ENCODE data around the gene TRIM6.

The TRIM6 gene, protein sequence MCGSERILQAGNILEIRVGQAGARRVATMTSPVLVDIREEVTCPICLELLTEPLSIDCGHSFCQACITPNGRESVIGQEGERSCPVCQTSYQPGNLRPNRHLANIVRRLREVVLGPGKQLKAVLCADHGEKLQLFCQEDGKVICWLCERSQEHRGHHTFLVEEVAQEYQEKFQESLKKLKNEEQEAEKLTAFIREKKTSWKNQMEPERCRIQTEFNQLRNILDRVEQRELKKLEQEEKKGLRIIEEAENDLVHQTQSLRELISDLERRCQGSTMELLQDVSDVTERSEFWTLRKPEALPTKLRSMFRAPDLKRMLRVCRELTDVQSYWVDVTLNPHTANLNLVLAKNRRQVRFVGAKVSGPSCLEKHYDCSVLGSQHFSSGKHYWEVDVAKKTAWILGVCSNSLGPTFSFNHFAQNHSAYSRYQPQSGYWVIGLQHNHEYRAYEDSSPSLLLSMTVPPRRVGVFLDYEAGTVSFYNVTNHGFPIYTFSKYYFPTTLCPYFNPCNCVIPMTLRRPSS

GRCh38 chr11:5596607-5597201, at the start of gene TRIM6:
Gene TRIM6, plus strand, starts transcription at chr11:5596637. Its CDS starts 261 bp downstream, at chr11:5596898.
- no peaks in the 10 kb centered on the region for H3K9me3 ChIP-seq (ENCODE audit: insufficient read depth, low read length)
- H3K4me3 ChIP-seq (ENCODE audit: insufficient read length, low read depth), result peak within 1 kb of the TSS; percentile 76
- no peaks in the 10 kb centered on the region for H3K27me3 ChIP-seq (ENCODE audit: insufficient read depth, insufficient read length)
- H3K9ac ChIP-seq (ENCODE audit: insufficient read length, low read depth), result peak within 1 kb of the TSS; percentile 84
- no peaks in the 10 kb centered on the region for H3K36me3 ChIP-seq (ENCODE audit: insufficient read depth, insufficient read length, low read length)
- H3K4me1 ChIP-seq (ENCODE audit: insufficient read depth, insufficient read length), result peaks cover 4% of the 10 kb centered on the region
- peak; percentile 46 for DNase-seq (ENCODE audit: low read depth, low spot score)
- TF ChIP-seq YY1 (IDR thresholded peaks at IDR 0.05; ENCODE audit: insufficient read depth, insufficient read length), result no peak
- TF ChIP-seq SUZ12 (IDR thresholded peaks at IDR 0.05; ENCODE audit: extremely low read depth, insufficient read depth, insufficient read length), result no peak
- TF ChIP-seq ZNF274 (IDR thresholded peaks at IDR 0.05; ENCODE audit: low read depth, low read length), result no peak

GRCh38 chr11:5547982-5548381, 48.5 kb upstream of the TRIM6 start:
- no peak overlapping the region for H3K4me3 ChIP-seq (ENCODE audit: insufficient read length, low read depth)
- DNase-seq (ENCODE audit: low read depth, low spot score), result no peak
- no peak overlapping the region for H3K9ac ChIP-seq (ENCODE audit: insufficient read length, low read depth)
- no peak for TF ChIP-seq SUZ12 (IDR thresholded peaks at IDR 0.05; ENCODE audit: extremely low read depth, insufficient read depth, insufficient read length)
- TF ChIP-seq YY1 (IDR thresholded peaks at IDR 0.05; ENCODE audit: insufficient read depth, insufficient read length), result no peak
- no peak for TF ChIP-seq ZNF274 (IDR thresholded peaks at IDR 0.05; ENCODE audit: low read depth, low read length)
- H3K4me1 ChIP-seq (ENCODE audit: insufficient read depth, insufficient read length), result no peaks in the 10 kb centered on the region
- H3K9me3 ChIP-seq (ENCODE audit: insufficient read depth, low read length), result no peaks in the 10 kb centered on the region
- no peaks in the 10 kb centered on the region for H3K36me3 ChIP-seq (ENCODE audit: insufficient read depth, insufficient read length, low read length)
- no peaks in the 10 kb centered on the region for H3K27me3 ChIP-seq (ENCODE audit: insufficient read depth, insufficient read length)

- Histone ChIP-seq H3K4me1 (ENCODE audit: insufficient read depth, insufficient read length) (no peaks in the 10 kb centered on the region), H3K36me3 (ENCODE audit: insufficient read depth, insufficient read length, low read length) (no peaks in the 10 kb centered on the region), H3K9me3 (ENCODE audit: insufficient read depth, low read length) (no peaks in the 10 kb centered on the region), H3K9ac (ENCODE audit: insufficient read length, low read depth) (no peak within 1 kb of the TSS), H3K27me3 (ENCODE audit: insufficient read depth, insufficient read length) (no peaks in the 10 kb centered on the region), H3K4me3 (ENCODE audit: insufficient read length, low read depth) (no peak within 1 kb of the TSS)
- TF ChIP-seq SUZ12 (IDR thresholded peaks at IDR 0.05; ENCODE audit: extremely low read depth, insufficient read depth, insufficient read length) (no peak), ZNF274 (IDR thresholded peaks at IDR 0.05; ENCODE audit: low read depth, low read length) (no peak), YY1 (IDR thresholded peaks at IDR 0.05; ENCODE audit: insufficient read depth, insufficient read length) (no peak)
- no peak for DNase-seq (ENCODE audit: low read depth, low spot score)
Measured at GRCh38 chr11:5548440-5548839, 48.0 kb upstream of the TRIM6 start, which contains the start of gene OR52H1. Gene OR52H1, minus strand, starts transcription at chr11:5548540. Its CDS starts 3,035 bp downstream, at chr11:5545505.

DNA sequence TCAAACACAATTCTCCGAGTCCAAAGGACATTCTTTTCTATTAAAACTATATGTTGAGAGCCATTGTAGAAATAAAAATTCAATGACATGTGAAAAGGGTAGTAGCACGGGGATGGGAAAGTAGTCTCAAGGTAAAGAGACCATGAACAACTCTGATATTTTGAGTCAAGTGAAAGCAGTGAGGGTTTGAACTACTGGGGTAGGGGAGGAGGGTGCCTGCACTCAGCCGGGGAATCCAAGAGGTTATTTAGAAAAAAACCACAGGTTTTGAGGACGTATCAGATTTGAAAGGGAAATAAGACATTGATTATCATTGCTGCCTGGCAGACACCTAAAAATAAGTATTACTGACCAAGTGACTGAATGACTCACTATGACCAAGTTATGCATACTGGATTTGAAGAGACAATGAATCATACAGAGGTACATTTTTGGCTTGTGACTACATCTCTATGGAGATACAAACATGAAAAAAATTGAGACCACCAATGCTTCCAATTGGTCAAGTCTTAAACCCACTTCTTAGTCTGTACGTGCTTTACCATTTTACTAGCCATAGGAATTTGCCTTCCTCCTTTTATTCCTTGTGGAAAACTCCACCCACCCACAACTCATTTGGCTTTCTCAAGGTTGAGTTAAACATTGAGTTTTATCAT, 45.9 kb upstream of the TRIM6 start:
- DNase-seq (ENCODE audit: low read depth, low spot score), result no peak

GRCh38 chr11:5553343-5553742, 43.1 kb upstream of the TRIM6 start:
- H3K9ac ChIP-seq (ENCODE audit: insufficient read length, low read depth), result no peak overlapping the region
- DNase-seq (ENCODE audit: low read depth, low spot score), result no peak
- H3K36me3 ChIP-seq (ENCODE audit: insufficient read depth, insufficient read length, low read length), result no peaks in the 10 kb centered on the region
- H3K27me3 ChIP-seq (ENCODE audit: insufficient read depth, insufficient read length), result no peaks in the 10 kb centered on the region
- H3K9me3 ChIP-seq (ENCODE audit: insufficient read depth, low read length), result no peaks in the 10 kb centered on the region
- TF ChIP-seq SUZ12 (IDR thresholded peaks at IDR 0.05; ENCODE audit: extremely low read depth, insufficient read depth, insufficient read length) (no peak), ZNF274 (IDR thresholded peaks at IDR 0.05; ENCODE audit: low read depth, low read length) (no peak), YY1 (IDR thresholded peaks at IDR 0.05; ENCODE audit: insufficient read depth, insufficient read length) (no peak)
- no peak overlapping the region for H3K4me3 ChIP-seq (ENCODE audit: insufficient read length, low read depth)
- no peaks in the 10 kb centered on the region for H3K4me1 ChIP-seq (ENCODE audit: insufficient read depth, insufficient read length)

More for the DNA sequence above, 45.9 kb upstream of the TRIM6 start:
- no peak for TF ChIP-seq SUZ12 (IDR thresholded peaks at IDR 0.05; ENCODE audit: extremely low read depth, insufficient read depth, insufficient read length)
- TF ChIP-seq ZNF274 (IDR thresholded peaks at IDR 0.05; ENCODE audit: low read depth, low read length), result no peak
- no peak for TF ChIP-seq YY1 (IDR thresholded peaks at IDR 0.05; ENCODE audit: insufficient read depth, insufficient read length)
- no peaks in the 10 kb centered on the region for H3K36me3 ChIP-seq (ENCODE audit: insufficient read depth, insufficient read length, low read length)
- H3K4me3 ChIP-seq (ENCODE audit: insufficient read length, low read depth), result no peak overlapping the region
- H3K9ac ChIP-seq (ENCODE audit: insufficient read length, low read depth), result no peak overlapping the region
- H3K4me1 ChIP-seq (ENCODE audit: insufficient read depth, insufficient read length), result no peaks in the 10 kb centered on the region
- H3K9me3 ChIP-seq (ENCODE audit: insufficient read depth, low read length), result no peaks in the 10 kb centered on the region
- H3K27me3 ChIP-seq (ENCODE audit: insufficient read depth, insufficient read length), result no peaks in the 10 kb centered on the region

DNA sequence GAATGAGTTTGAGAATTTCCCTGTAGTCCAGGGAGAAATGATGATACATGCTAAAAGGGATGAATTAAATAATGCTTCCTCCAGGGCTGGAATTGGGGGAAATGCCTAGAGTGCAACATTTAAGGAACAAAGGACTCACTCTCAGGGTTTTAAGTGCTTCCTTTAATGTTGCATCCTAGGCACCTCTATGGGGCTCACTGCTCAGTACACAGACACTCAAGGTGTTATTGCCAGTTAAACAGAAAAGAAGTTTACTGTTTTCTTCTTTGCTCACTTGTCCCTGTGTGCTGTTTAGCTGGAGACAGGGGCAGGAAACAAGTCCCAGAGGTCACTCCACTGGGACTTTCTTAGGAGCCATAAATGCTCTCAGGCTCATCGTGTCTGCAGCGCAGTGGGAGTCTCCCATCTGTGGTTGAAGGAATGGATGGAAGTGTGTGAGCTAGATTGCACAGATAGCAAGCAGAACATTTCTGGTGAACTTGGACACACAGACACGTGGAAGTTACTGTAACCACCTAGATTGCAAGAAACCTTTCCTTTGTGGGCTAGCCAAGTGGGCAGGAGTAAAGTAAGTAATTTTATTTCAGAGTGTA, 39.7 kb upstream of the TRIM6 start:
- Histone ChIP-seq H3K9ac (ENCODE audit: insufficient read length, low read depth) (no peak overlapping the region), H3K4me1 (ENCODE audit: insufficient read depth, insufficient read length) (no peaks in the 10 kb centered on the region), H3K9me3 (ENCODE audit: insufficient read depth, low read length) (no peaks in the 10 kb centered on the region), H3K27me3 (ENCODE audit: insufficient read depth, insufficient read length) (no peaks in the 10 kb centered on the region), H3K36me3 (ENCODE audit: insufficient read depth, insufficient read length, low read length) (no peaks in the 10 kb centered on the region), H3K4me3 (ENCODE audit: insufficient read length, low read depth) (no peak overlapping the region)
- DNase-seq (ENCODE audit: low read depth, low spot score), result peak; percentile 16
- no peak for TF ChIP-seq YY1 (IDR thresholded peaks at IDR 0.05; ENCODE audit: insufficient read depth, insufficient read length)
- no peak for TF ChIP-seq SUZ12 (IDR thresholded peaks at IDR 0.05; ENCODE audit: extremely low read depth, insufficient read depth, insufficient read length)
- no peak for TF ChIP-seq ZNF274 (IDR thresholded peaks at IDR 0.05; ENCODE audit: low read depth, low read length)
